Motor neuron (in vitro differentiated cells): ENCODE measurements around the gene SHLD2. TPM values are rescaled to one million over a fixed set of nuclear protein-coding genes. Genes with fewer than 3 reads are reported as not detected.
A peak's percentile ranks its signal among the peaks of the same experiment; 100 is the strongest.
"Not testable (repeated sequence)": the region's sequence is repeated elsewhere in the genome, so short reads cannot be mapped to it uniquely, and the experiment has no call there.

Source experiments
- ATAC-seq, 8 experiments: fragments of 200-7000 bp; cut with Tn5 transposase; replicated peaks in 6 of 8; 2 replicates each; pipeline ENCODE4 v1.8.0; 2021; ENCODE audit warnings: mild to moderate bottlenecking in 8 of 8, moderate library complexity in 8 of 8
- H3K27ac ChIP-seq, 2 donors: fragments of 250-450 bp; sonication (Bioruptor Pico); 2 replicates each; pipeline ENCODE4 v1.9.0; 2021; ENCODE audit warnings: antibody characterized with exemption in 2 of 2, mild to moderate bottlenecking in 2 of 2, moderate library complexity in 1 of 2
- H3K4me1 ChIP-seq, 2 donors: fragments of 250-450 bp; sonication (Bioruptor Pico); replicated peaks in 1 of 2; 2 replicates each; pipeline ENCODE4 v1.6.1; 2021; ENCODE audit warnings: antibody characterized with exemption in 2 of 2, mild to moderate bottlenecking in 2 of 2, moderate library complexity in 1 of 2
- H3K4me3 ChIP-seq, 5 donors: fragments of 250-450 bp; sonication (Bioruptor Pico); 2 replicates each; pipeline ENCODE4 v1.9.0; 2021; ENCODE audit warnings: antibody characterized with exemption in 5 of 5, mild to moderate bottlenecking in 5 of 5, moderate library complexity in 4 of 5
- WGBS, 10 experiments: fragments of 450-650 bp; shearing (Covaris generic); methylation state at CpG; one replicate each; pipeline ENCODE4 v1.0.0; 2022; 5-methylcytosine and 5-hydroxymethylcytosine counted together
- in situ Hi-C, 9 experiments: fragments of 400-800 bp; cut with MboI; loops; one replicate each; pipeline ENCODE4 v1.15.0; 2021; ENCODE audit warnings: low sequenced_read_pairs in 9 of 9, low pct_unique_long_range_greater_than_20kb in 2 of 9; ENCODE audit not compliant: unreplicated experiment in 9 of 9
- total RNA-seq, 8 experiments: library from RNA; unstranded; fragments of 300-600 nt; gene quantifications; 2 replicates each; pipeline versions ENCODE4 v1.2.3 to v1.2.4, GENCODE V29; 2022

The SHLD2 gene
- total RNA-seq, 8 experiments from 2014 or later, result 12.5 to 37.2 (median 18.3) TPM

DNA sequence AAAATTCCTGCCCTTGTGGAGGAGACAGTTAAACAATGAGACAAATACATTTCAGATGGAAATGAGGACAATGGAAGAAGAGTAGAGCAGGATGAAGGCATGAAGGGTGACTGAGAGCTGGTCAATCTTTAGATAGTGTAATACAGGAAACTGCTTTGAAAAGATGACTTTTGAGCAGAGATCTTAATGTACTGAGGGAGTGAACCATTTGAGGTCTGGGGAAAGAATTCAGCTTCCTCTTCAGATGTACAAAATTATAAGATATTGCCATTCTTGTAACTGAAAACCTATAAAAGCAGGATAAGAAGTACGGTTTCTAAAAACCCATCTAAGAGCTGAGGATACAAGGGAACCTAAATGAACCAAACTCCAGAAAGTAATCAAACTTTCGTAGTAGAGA lies 38.9 kb downstream of the SHLD2 start:
- H3K4me1 ChIP-seq, H3K4me3 ChIP-seq, ATAC-seq, H3K27ac ChIP-seq, in situ Hi-C loops: not testable (repeated sequence)
- WGBS, 10 experiments, result 94 to 100% (median 100%) methylated on average over 1 to 2 of the region's 2 CpGs; no CpG with 5 or more reads in 2 of the 10 experiments

DNA sequence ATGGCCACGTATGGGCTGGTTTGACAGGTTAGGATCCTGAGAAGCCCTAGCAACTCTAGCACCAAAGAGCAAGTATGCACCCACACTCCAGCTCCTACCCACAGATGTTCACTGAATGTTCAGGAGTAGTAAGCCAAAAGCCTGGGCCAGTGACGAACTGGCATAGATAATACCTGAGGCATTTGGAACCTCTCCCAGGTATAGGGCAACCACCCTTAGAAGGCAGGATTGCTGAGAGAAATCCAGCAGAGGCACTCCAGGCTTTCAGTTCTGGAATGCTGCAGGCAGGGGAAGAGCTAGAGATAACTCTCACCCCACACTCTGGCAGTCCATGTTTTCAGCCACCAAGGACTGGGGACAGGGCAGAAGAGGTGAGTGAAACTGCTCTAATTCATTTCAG lies 39.4 kb downstream of the SHLD2 start:
- H3K4me3 ChIP-seq, H3K27ac ChIP-seq, ATAC-seq, H3K4me1 ChIP-seq, in situ Hi-C loops: not testable (repeated sequence)
- 67 to 100% (median 90%) methylated on average over 1 of the region's 2 CpGs; no CpG with 5 or more reads in 6 of the 10 experiments for WGBS, 10 experiments

DNA sequence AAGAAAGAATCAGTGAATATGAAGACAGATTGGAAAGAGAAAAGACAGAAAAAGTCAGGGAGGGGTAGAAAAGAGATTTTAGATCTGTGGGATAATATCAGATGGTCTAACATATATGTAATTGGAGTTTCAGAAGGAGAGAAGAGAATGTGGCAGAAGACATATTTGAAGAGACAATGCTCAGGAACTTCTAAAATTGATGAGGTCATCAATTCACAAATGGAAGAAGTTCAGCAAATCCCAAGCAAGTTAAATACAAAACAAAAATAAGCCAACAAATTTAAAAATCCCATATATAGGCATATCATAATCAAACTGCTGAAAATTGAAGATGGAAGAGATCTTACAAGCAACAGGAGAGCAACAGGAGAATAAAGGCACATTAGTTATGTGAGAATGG lies 42.5 kb downstream of the SHLD2 start:
- H3K4me1 ChIP-seq, ATAC-seq, H3K4me3 ChIP-seq, in situ Hi-C loops, H3K27ac ChIP-seq: not testable (repeated sequence)

DNA sequence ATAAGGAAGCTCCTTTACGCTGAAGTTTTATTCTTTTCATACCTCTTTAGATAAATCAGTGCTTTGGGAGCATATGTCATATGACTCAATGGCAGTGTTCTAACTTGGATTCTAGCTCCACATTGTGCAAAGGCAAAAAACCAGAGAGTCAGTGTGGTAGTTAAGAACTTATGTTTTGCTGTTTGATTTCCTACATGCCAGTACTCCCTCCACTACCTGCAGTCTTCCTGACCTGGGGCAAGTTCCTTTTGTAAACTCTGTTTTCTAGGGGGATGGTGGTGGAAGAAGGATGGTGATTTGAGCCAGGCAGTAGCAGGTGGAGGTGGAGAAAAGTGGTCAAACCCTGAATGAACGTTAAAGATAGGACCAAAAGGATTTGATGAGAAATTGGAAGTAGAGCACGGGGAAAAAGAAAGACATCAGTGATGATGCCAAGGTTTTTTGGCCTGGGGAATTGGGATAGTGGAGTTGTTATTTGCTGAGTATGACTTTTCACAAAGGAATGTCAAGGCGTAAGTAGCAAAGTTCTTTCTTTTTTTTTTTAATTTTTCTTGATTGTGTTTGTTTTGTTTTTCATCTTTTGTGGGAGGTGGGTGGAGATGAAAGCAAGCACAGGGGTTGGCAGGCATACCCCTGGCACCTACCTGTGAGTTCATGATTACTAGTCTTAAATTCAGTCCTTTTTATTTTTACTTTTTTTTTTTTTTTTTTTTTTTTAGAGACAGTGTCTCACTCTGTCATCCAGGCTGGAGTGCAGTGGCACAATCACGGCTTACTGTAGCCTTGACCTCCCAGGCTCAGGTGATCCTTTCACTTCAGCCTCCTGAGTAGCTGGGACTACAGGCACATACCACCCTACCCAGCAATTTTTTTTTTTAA lies 47.5 kb downstream of the SHLD2 start:
- H3K27ac ChIP-seq, ATAC-seq, H3K4me1 ChIP-seq, in situ Hi-C loops, H3K4me3 ChIP-seq: not testable (repeated sequence)
- WGBS, 10 experiments, result 50 to 100% (median 91%) methylated on average over 1 to 2 of the region's 5 CpGs; no CpG with 5 or more reads in 6 of the 10 experiments

DNA sequence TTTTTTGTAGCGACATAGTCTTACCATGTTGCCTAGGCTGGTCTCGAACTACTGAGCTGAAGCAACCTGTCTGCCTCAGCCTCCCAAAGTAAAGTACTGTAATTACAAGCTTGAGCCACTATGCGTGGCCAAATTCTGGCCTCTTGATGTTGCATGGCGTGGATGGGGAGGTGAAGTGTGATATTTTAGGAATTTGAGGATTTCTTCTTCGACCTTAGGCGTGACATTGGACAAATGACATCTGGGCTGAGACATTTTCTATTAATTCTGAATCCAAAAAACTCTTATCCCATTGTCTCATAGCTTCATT lies 48.1 kb downstream of the SHLD2 start:
- H3K27ac ChIP-seq, H3K4me3 ChIP-seq, ATAC-seq, H3K4me1 ChIP-seq, in situ Hi-C loops: not testable (repeated sequence)
- 68 to 100% (median 98%) methylated on average over 1 to 4 of the region's 6 CpGs for WGBS, 10 experiments

DNA sequence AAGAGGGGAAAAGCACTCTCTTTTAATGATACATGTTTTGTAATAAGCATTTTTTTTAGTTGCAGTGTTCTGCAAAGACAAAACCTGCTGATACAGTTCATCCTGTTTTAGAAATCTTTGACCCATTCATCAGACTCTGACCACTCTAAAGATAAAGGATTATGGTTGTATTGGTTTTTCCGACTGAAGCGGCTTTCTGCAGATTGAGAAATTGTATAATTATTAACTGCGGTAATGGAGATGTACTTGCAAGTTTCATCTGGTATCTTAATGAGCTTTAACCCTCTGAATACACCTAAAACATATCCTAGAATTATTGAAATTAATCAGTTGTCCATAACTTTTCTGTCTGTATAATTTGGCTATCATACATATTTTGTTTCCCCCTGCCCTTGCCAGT lies 50.6 kb downstream of the SHLD2 start:
- H3K27ac ChIP-seq, in situ Hi-C loops, H3K4me3 ChIP-seq, H3K4me1 ChIP-seq, ATAC-seq: not testable (repeated sequence)
- WGBS, 10 experiments, result no CpG with 5 or more reads among the region's 3 CpGs

DNA sequence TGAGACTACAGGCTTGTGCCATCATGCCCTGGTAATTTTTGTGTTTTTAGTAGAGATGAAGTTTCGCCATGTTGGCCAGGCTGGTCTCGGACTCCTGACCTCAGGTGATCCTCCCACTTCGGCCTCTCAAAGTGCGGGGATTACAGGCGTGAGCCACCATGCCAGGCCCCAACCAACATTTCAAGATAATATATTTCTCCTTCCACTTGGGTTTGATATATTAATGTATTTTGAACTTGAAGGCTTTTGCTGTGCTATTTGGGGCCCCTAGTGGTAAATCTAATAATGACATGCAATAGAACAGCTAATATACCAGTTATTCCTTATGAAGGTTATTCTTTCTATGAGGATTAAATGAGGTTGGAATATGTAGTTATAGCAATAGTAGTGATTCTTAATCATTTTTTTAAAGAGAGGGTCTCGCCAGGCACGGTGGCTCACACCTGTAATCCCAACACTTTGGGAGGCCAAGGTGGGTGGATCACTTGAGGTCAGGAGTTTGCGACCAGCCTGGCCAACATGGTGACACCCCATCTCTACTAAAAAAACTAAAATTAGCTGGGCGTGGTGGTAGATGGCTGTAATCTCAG lies 54.1 kb downstream of the SHLD2 start:
- in situ Hi-C loops, result not testable (repeated sequence)

DNA sequence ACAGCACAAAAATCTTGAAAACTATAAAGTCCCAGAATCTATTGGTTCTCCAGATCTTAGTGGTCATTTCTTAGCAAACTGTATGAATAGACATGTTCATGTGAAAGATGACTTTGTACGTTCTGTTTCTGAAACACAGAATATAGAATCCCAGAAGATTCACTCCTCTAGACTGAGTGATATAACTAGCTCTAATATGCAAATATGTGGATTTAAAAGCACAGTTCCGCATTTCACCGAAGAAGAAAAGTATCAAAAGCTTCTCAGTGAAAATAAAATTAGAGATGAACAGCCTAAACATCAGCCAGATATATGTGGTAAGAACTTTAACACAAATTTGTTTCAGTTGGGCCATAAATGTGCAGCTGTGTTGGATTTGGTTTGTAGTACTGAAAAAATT lies 56.5 kb downstream of the SHLD2 start:
- in situ Hi-C loops, H3K27ac ChIP-seq, H3K4me3 ChIP-seq, ATAC-seq, H3K4me1 ChIP-seq: not testable (repeated sequence)
- WGBS, 10 experiments, result 75 to 100% (median 84%) methylated on average over 1 to 3 of the region's 3 CpGs; no CpG with 5 or more reads in 4 of the 10 experiments

More for the DNA sequence above, 54.1 kb downstream of the SHLD2 start:
- WGBS, 10 experiments, result no CpG with 5 or more reads among the region's 9 CpGs
- not testable (repeated sequence) for H3K4me1 ChIP-seq, H3K27ac ChIP-seq, H3K4me3 ChIP-seq
- ATAC-seq, result peak in 3 of 8 experiments; percentile 66 to 77 (median 69)

DNA sequence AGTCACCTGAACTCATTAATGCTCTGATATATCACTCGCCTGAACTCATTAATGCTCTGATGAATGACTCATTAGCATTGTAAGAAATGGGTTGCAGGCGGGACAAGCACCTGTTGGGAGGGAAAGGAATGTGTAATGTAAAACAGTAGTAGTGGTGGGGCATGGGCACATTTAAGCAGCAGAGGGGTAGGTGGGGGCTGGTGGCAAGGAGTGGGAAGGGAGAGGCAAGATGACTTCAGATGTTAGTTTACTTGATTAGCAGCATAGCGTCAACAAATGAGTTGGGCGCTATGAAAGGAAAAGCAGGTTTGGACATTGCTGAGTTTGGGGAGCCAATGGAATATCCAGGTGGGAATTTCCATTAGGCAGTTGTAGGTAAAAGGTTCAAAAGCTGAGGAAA lies 61.8 kb downstream of the SHLD2 start:
- H3K4me3 ChIP-seq, in situ Hi-C loops, H3K4me1 ChIP-seq, ATAC-seq, H3K27ac ChIP-seq: not testable (repeated sequence)
- 100% methylated on average over 1 to 2 of the region's 4 CpGs; no CpG with 5 or more reads in 8 of the 10 experiments for WGBS, 10 experiments

DNA sequence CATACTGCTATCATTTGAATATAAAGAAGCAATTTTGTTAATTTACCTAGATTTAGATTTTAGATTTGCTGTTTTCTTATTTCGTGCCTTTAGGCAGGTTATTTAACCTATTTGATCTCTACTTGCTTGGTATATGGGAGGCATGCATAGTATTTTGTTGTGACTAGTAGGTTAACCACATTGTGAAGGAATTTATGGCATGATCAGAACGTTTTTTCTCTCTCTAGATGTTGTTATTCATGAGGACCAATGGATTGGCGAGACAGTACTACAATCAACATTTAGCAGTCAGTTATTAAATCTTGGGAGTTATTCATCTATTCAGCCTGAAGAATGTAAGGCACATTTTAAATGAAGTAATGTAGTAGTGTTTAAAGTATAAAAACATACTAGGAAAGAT lies 62.8 kb downstream of the SHLD2 start:
- H3K4me3 ChIP-seq, H3K4me1 ChIP-seq, in situ Hi-C loops, ATAC-seq, H3K27ac ChIP-seq: not testable (repeated sequence)
- WGBS, 10 experiments, result 83 to 86% methylated on average over 1 to 2 of the region's 3 CpGs; no CpG with 5 or more reads in 8 of the 10 experiments

DNA sequence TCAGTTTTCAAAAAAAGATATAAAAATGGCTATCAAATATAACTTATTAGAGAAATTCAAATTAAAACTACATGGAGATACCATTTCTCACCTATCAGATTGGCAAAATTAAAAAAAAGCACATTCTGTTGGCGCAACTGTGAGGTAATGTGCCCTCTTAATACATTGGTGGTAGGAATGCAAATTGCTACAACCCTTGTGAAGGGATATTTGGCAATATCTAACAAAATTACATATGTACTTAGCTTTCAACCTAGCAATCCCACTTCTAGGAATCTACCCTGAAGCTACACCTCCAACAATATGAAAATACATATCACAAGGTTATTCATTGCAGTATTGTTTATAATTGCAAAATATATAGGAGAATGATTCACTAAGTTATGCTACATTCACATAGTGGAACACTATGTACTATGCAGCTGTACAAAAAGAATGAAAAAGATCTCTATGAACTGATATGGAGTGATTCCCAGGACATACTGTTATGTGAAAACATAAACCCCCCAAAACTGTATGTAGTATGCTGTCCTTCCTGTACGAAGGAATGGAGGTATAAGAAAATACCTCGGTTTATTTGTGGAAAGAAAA lies 67.8 kb downstream of the SHLD2 start:
- peak in 3 of 8 experiments; percentile 39 to 88 (median 64) for ATAC-seq
- H3K4me1 ChIP-seq, H3K4me3 ChIP-seq, in situ Hi-C loops, H3K27ac ChIP-seq: not testable (repeated sequence)
- WGBS, 10 experiments, result 84 to 100% (median 96%) methylated on average over 1 to 3 of the region's 3 CpGs; no CpG with 5 or more reads in 4 of the 10 experiments

DNA sequence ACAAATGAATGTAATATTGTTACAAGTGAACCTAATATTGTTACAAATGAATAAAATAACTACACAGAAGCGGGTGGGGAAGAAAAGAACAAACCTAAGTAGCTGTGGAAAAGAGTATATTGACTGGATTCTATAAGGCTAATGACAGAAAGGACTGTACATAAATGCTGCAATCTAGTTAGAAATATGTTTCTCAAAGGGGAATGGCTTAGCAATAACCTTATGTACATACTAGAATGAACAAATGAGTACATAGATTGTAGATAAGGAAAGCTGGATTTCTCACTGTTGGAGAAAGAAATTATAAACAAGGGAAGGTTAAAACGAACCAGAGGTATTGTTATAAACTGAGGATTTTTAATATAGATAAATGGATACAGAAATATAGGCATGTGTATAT lies 68.4 kb downstream of the SHLD2 start:
- ATAC-seq, result peak in 3 of 8 experiments; percentile 28 to 69 (median 44)
- 100% methylated on average over 1 of the region's 2 CpGs; no CpG with 5 or more reads in 9 of the 10 experiments for WGBS, 10 experiments
- H3K4me3 ChIP-seq, H3K27ac ChIP-seq, H3K4me1 ChIP-seq, in situ Hi-C loops: not testable (repeated sequence)

DNA sequence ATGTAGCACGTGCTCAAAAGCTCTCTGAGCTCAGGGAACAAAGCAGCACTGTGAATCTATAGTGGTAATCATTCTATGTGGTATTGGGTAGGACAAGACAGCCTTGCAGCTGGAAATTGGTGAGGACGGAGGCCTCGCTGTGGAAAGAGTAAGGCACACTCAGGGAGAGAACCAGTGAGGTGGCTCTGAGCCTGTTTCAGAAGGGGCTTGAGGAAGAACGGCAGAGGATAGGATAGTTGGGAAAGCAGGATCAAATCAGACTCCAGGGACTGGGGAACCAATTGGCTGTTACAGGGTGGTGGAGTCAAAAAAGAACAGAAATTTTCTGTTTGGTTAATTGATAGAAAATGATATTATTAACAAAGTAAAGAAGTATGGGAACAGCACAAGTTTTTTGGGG lies 74.9 kb downstream of the SHLD2 start:
- H3K4me1 ChIP-seq, H3K27ac ChIP-seq, ATAC-seq, in situ Hi-C loops, H3K4me3 ChIP-seq: not testable (repeated sequence)
- whole genome bisulfite sequencing, 10 experiments, result 80 to 100% (median 100%) methylated on average over 1 to 3 of the region's 4 CpGs; no CpG with 5 or more reads in 5 of the 10 experiments
